Endothelial cell of umbilical vein (primary cell): ENCODE results near the gene THSD1. TPM values are rescaled to one million over a fixed set of nuclear protein-coding genes. Genes with fewer than 3 reads are reported as not detected.

Experiments
- BruUV-seq: library from RNA; stranded (reverse); fragments of 400-500 nt; replicated peaks from 2 replicates; lab custom pipeline; 2021; lab: Mats Ljungman, UMichigan
- CTCF ChIA-PET: fragments of 300-600, 350-600 bp; sonication (Branson Sonifier 250); formaldehyde crosslinking; loops from one replicate; lab custom pipeline; 2021; ENCODE audit warnings: antibody characterized with exemption, inconsistent platforms; lab: Charles Lee
- POLR2A ChIA-PET: fragments of 300-600, 350-600 bp; sonication (Branson Sonifier 250); formaldehyde crosslinking; loops from one replicate; lab custom pipeline; 2021; ENCODE audit warnings: antibody characterized with exemption, inconsistent platforms; lab: Charles Lee
- DNase-seq: peaks from one replicate; pipeline ENCODE4 v3.0.0-alpha.2; 2011; ENCODE audit warnings: low read depth, low spot score
- FAIRE-seq: peaks from 2 replicates; lab custom pipeline; 2011; peaks lifted over from hg19 to GRCh38; lab: Jason Lieb, UNC
- H2AFZ ChIP-seq: 2 replicates; pipeline ENCODE4 v1.6.0; 2012; ENCODE audit warnings: low read depth, low read length, control low read depth, inconsistent platforms
- H3K27ac ChIP-seq: 2 replicates; pipeline ENCODE4 v1.5.1; 2011; ENCODE audit warnings: low read depth, mild to moderate bottlenecking, control low read depth, low read length, moderate library complexity; ENCODE audit not compliant: insufficient read depth
- H3K27me3 ChIP-seq, 2 experiments: 2 replicates each; pipeline versions ENCODE4 v1.6.0 to v1.6.1; 2011; ENCODE audit warnings: low read length in 2 of 2, mixed read lengths in 1 of 2; ENCODE audit not compliant: control insufficient read depth in 2 of 2, insufficient read depth in 2 of 2
- H3K36me3 ChIP-seq, 2 experiments: 2 replicates in 1 of 2; 3 replicates in 1 of 2; pipeline ENCODE4 v1.5.1; 2011; ENCODE audit warnings: low read length in 2 of 2, mild to moderate bottlenecking in 1 of 2, moderate library complexity in 1 of 2; ENCODE audit not compliant: control insufficient read depth in 2 of 2, insufficient read depth in 2 of 2; ENCODE audit errors: extremely low read depth in 1 of 2
- H3K4me1 ChIP-seq: 3 replicates; pipeline ENCODE4 v1.5.1; 2011; ENCODE audit warnings: mild to moderate bottlenecking, low read length; ENCODE audit not compliant: control insufficient read depth, insufficient read depth; ENCODE audit errors: extremely low read depth
- H3K4me2 ChIP-seq: 2 replicates; pipeline ENCODE4 v1.6.1; 2011; ENCODE audit warnings: low read length, control low read depth, mixed read lengths; ENCODE audit not compliant: insufficient read depth
- H3K4me3 ChIP-seq, 3 experiments: fragments of 200-600 bp in 1 of 3; sonication (generic), shearing (Covaris generic) in 1 of 3; replicated peaks in 1 of 3; 2 replicates each; pipeline ENCODE4 v1.5.1; 2011 to 2016; ENCODE audit warnings: control low read depth in 3 of 3, low read length in 3 of 3, mild to moderate bottlenecking in 2 of 3, inconsistent platforms in 1 of 3, low read depth in 1 of 3, moderate library complexity in 1 of 3; ENCODE audit not compliant: insufficient read depth in 1 of 3
- H3K79me2 ChIP-seq: 2 replicates; pipeline ENCODE4 v1.6.0; 2012; ENCODE audit warnings: low read length, inconsistent platforms; ENCODE audit not compliant: control insufficient read depth, insufficient read depth
- H3K9ac ChIP-seq: replicated peaks from 2 replicates; pipeline ENCODE3; 2011; ENCODE audit warnings: low read length, control low read depth; ENCODE audit not compliant: insufficient read depth; ENCODE audit errors: extremely low read depth
- H3K9me1 ChIP-seq: replicated peaks from 3 replicates; pipeline ENCODE4 v1.6.0; 2011; ENCODE audit warnings: mild to moderate bottlenecking, low read length; ENCODE audit not compliant: control insufficient read depth, insufficient read depth; ENCODE audit errors: extremely low read depth
- H3K9me3 ChIP-seq: replicated peaks from 2 replicates; pipeline ENCODE4 v1.5.1; 2012; ENCODE audit warnings: low read length, inconsistent platforms; ENCODE audit not compliant: control insufficient read depth, insufficient read depth
- H4K20me1 ChIP-seq: replicated peaks from 2 replicates; pipeline ENCODE3; 2011; ENCODE audit warnings: mild to moderate bottlenecking, low read length; ENCODE audit not compliant: control insufficient read depth, insufficient read depth; ENCODE audit errors: extremely low read depth
- CTCF ChIP-seq, 2 donors: IDR thresholded peaks; 1 replicate in 1 of 2; 2 replicates in 1 of 2; pipeline ENCODE4 v1.5.1; 2011; ENCODE audit warnings: low read length in 2 of 2, mild to moderate bottlenecking in 2 of 2, moderate library complexity in 2 of 2, control low read depth in 1 of 2, inconsistent platforms in 1 of 2, low read depth in 1 of 2; ENCODE audit not compliant: insufficient read depth in 1 of 2; ENCODE audit errors: extremely low read depth in 1 of 2
- MAX ChIP-seq: IDR thresholded peaks from 2 replicates; pipeline ENCODE4 v1.6.1; 2011; ENCODE audit not compliant: insufficient read depth, insufficient read length
- POLR2A ChIP-seq: IDR thresholded peaks from 2 replicates; pipeline ENCODE4 v1.6.1; 2012; ENCODE audit warnings: low read depth, mild to moderate bottlenecking, control low read depth, low read length
- POLR2AphosphoS5 ChIP-seq: IDR thresholded peaks from 2 replicates; pipeline ENCODE4 v1.6.1; 2012; ENCODE audit warnings: low read depth, mild to moderate bottlenecking, control low read depth, low read length, moderate library complexity; ENCODE audit not compliant: insufficient read depth
- dilution Hi-C: fragments of 300-500 bp; cut with MboI; formaldehyde crosslinking; loops from one replicate; pipeline ENCODE4 v1.15.0; 2019; ENCODE audit warnings: low sequenced_read_pairs; ENCODE audit not compliant: extremely low pct_ligation_motif_present
- intact Hi-C: fragments of 100-400 bp; cut with micrococcal nuclease; formaldehyde crosslinking; loops from one replicate; pipeline ENCODE4 v1.10.0; 2022
- polyA plus RNA-seq, 4 experiments: library from polyadenylated mRNA; depleted of rRNA in 3 of 4; stranded (reverse) in 3 of 4; unstranded in 1 of 4; fragments of >200 nt; gene quantifications; 2 replicates each; pipeline versions ENCODE4 v1.2.1 to v1.2.3, GENCODE V29; 2011 to 2012; ENCODE audit warnings: missing spikeins in 1 of 4
- total RNA-seq: library from RNA; stranded (reverse); gene quantifications from 2 replicates; pipeline ENCODE4 v1.2.3, GENCODE V29; 2021

The THSD1 gene
- total and polyA plus RNA-seq, 2 donors (not counting 3 experiments of a cell fraction or from before 2014, with no cell fraction given), result 25.4 to 27.6 TPM

- no peaks in the 10 kb centered on the region for H3K27me3 ChIP-seq
- H3K27ac ChIP-seq, result peak within 1 kb of the TSS; percentile 56
- dilution Hi-C loops, result no loop called here
- no peaks in the 10 kb centered on the region for H4K20me1 ChIP-seq
- peaks cover 25% of the 10 kb centered on the region for H3K4me1 ChIP-seq
- H3K4me2 ChIP-seq, result peak within 1 kb of the TSS; percentile 100
- ChIA-PET POLR2A (no interaction called here), CTCF (interaction anchor here (1.2 kb wide), 1 partner anchor 198 kb away, joined by 3 read pairs; the partner anchor contains the start of gene SUGT1)
- FAIRE-seq (peak; percentile 91), DNase-seq (peak; percentile 97)
- peak within 1 kb of the TSS; percentile 59 for H3K9ac ChIP-seq
- no peaks in the 10 kb centered on the region for H3K36me3 ChIP-seq
- peak within 1 kb of the TSS; percentile 64 to 97 (median 88) for H3K4me3 ChIP-seq
- intact Hi-C loops, result loop anchor here (1.0 to 10.0 kb wide), 6 partner anchors 112 to 650 kb away; partner anchors contain the start of genes DHRS12, NEK3 and SUGT1
- H3K79me2 ChIP-seq, result peaks cover 41% of the 10 kb centered on the region
- no peaks in the 10 kb centered on the region for H3K9me1 ChIP-seq
- H2AFZ ChIP-seq, result peak within 1 kb of the TSS; percentile 92
- TF ChIP-seq POLR2AphosphoS5, result peak; percentile 62
- TF ChIP-seq CTCF (IDR thresholded peaks at IDR 0.05; ENCODE audit: extremely low read depth in 1 of 2, insufficient read depth in 1 of 2, low read depth in 1 of 2, low read length in 2 of 2), result no peak
- no peak for TF ChIP-seq MAX
- TF ChIP-seq POLR2A, result peak; percentile 74
- TSS peak; percentile 44 for BruUV-seq
- no peaks in the 10 kb centered on the region for H3K9me3 ChIP-seq
Observed at GRCh38 chr13:52454820-52455676, 49.1 kb upstream of the THSD1 start, which contains the start of gene CKAP2. Gene CKAP2, plus strand, starts transcription at chr13:52455478. Its CDS starts 79 bp downstream, at chr13:52455557.
